Stimulated activated naive CD4-positive, alpha-beta T cell treated with Interleukin-2 at 50 U/mL for 16 hours (primary cell): Measurements from ENCODE around the gene RPS13.
A peak's percentile ranks its signal among the peaks of the same experiment; 100 is the strongest.
"Not testable (repeated sequence)": the region's sequence is repeated elsewhere in the genome, so short reads cannot be mapped to it uniquely, and the experiment has no call there.

Source experiments
- DNase-seq: peaks from one replicate; lab custom pipeline; 2025; lab: John Stamatoyannopoulos, UW

Gene RPS13

GRCh38 chr11:17077520-17078401 lies at the start of gene RPS13:
Gene RPS13, minus strand, starts transcription at chr11:17077667. Its CDS starts 26 bp downstream, at chr11:17077641.
- peak; percentile 94 for DNase-seq

GRCh38 chr11:17121981-17122380 lies 44.5 kb upstream of the RPS13 start:
- no peak for DNase-seq

- DNase-seq: no peak
Measured at GRCh38 chr11:17117262-17117661, 39.8 kb upstream of the RPS13 start.

GRCh38 chr11:17116117-17116516 lies 38.6 kb upstream of the RPS13 start:
- DNase-seq: no peak

GRCh38 chr11:17107745-17108144 lies 30.3 kb upstream of the RPS13 start:
- DNase-seq: not testable (repeated sequence)

GRCh38 chr11:17105404-17106040 lies 28.1 kb upstream of the RPS13 start:
- DNase-seq: not testable (repeated sequence)

GRCh38 chr11:17102462-17102861 lies 25.0 kb upstream of the RPS13 start:
- DNase-seq: no peak

- no peak for DNase-seq
Measured at GRCh38 chr11:17098658-17099057, 21.2 kb upstream of the RPS13 start.

- no peak for DNase-seq
Measured at GRCh38 chr11:17098038-17098437, 20.6 kb upstream of the RPS13 start.

GRCh38 chr11:17085976-17086375 lies 8.5 kb upstream of the RPS13 start:
- not testable (repeated sequence) for DNase-seq

GRCh38 chr11:17077240-17077519 lies 287 bp downstream of the RPS13 start:
- DNase-seq: no peak

GRCh38 chr11:17076517-17077239 lies 789 bp downstream of the RPS13 start:
- no peak for DNase-seq

GRCh38 chr11:17075506-17075905 lies 2.0 kb downstream of the RPS13 start:
- DNase-seq: no peak

GRCh38 chr11:17073370-17074027 lies 4.0 kb downstream of the RPS13 start:
- DNase-seq: no peak

GRCh38 chr11:17067417-17067816 lies 10.1 kb downstream of the RPS13 start:
- DNase-seq: no peak

- DNase-seq: no peak
Measured at GRCh38 chr11:17066691-17067090, 10.8 kb downstream of the RPS13 start.

- peak; percentile 36 for DNase-seq
Measured at GRCh38 chr11:17063171-17064002, 14.1 kb downstream of the RPS13 start.

GRCh38 chr11:17051146-17051545 lies 26.3 kb downstream of the RPS13 start:
- DNase-seq: not testable (repeated sequence)

GRCh38 chr11:17048491-17048890 lies 29.0 kb downstream of the RPS13 start:
- DNase-seq: not testable (repeated sequence)

GRCh38 chr11:17046690-17047089 lies 30.8 kb downstream of the RPS13 start:
- no peak for DNase-seq
